Dendritic cell treated with granulocyte-macrophage colony-stimulating factor and Interleukin-4, amounts not matched to agents 40 ng/mL and 50 ng/mL, for 4 days (primary cell): ENCODE data around the gene JARID2.
"Not testable (repeated sequence)": the region's sequence is repeated elsewhere in the genome, so short reads cannot be mapped to it uniquely, and the experiment has no call there.

Source experiments
- H3K27ac Mint-ChIP-seq: one replicate; pipeline ENCODE4 v1.8.0; 2022; ENCODE audit warnings: mild to moderate bottlenecking, mixed read lengths
- H3K27me3 Mint-ChIP-seq: one replicate; pipeline ENCODE4 v1.8.0; 2022; ENCODE audit warnings: mild to moderate bottlenecking, mixed read lengths
- H3K36me3 Mint-ChIP-seq: one replicate; pipeline ENCODE4 v1.8.0; 2022; ENCODE audit warnings: low read depth, mixed read lengths
- H3K4me1 Mint-ChIP-seq: one replicate; pipeline ENCODE4 v1.8.0; 2022; ENCODE audit warnings: low read depth, mixed read lengths
- H3K4me3 Mint-ChIP-seq: one replicate; pipeline ENCODE4 v1.8.0; 2022; ENCODE audit warnings: mild to moderate bottlenecking, moderate library complexity, mixed read lengths
- H3K9me3 Mint-ChIP-seq: one replicate; pipeline ENCODE4 v1.8.0; 2022; ENCODE audit warnings: mixed read lengths
- intact Hi-C: fragments of 100-400 bp; cut with micrococcal nuclease; formaldehyde crosslinking; loops from one replicate; pipeline ENCODE4 v1.15.0; 2022

Gene JARID2

DNA sequence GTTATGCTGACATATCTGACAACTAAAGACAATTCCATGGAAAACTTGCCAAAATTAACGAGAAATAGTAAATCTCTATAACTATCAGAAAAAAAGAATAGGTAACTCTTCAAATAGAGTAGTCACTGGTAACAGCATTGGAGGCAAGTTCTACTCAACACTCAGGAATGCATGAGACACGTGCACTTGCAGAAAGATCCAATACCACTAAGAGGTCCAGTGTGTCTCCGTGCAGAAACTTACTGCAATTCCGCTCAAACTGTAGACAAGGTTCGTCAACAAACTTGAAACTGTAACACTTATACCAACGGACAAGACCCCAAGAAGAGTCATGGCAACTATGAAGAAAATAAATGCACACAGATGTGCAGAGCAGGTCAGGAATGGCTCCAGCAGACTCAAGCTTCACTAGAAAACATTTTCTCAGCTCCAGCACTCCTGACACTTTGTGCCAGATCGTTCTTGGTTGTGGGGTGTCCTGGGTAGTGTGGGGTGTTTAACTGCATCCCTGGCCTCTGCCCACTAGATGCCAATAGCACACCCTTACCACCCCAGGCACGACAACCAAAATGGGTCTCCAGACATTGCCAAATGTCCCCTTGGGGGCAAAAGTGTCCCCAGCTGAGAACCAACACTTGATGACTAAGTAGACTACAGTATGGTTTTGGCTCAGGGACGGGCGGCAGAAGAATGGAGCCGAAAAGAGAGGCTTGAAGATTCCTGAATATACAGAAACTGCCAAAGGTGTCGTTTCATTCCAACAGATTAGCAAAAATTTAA is 282.2 kb downstream of the JARID2 start:
- no peaks in the 10 kb centered on the region for H3K27me3 Mint-ChIP-seq
- H3K4me3 Mint-ChIP-seq, result no peak overlapping the region
- H3K9me3 Mint-ChIP-seq, result no peaks in the 10 kb centered on the region
- intact Hi-C loops, result no loop called here
- H3K27ac Mint-ChIP-seq, result no peak overlapping the region
- peaks cover 94% of the 10 kb centered on the region for H3K36me3 Mint-ChIP-seq
- H3K4me1 Mint-ChIP-seq, result peaks cover 4% of the 10 kb centered on the region

DNA sequence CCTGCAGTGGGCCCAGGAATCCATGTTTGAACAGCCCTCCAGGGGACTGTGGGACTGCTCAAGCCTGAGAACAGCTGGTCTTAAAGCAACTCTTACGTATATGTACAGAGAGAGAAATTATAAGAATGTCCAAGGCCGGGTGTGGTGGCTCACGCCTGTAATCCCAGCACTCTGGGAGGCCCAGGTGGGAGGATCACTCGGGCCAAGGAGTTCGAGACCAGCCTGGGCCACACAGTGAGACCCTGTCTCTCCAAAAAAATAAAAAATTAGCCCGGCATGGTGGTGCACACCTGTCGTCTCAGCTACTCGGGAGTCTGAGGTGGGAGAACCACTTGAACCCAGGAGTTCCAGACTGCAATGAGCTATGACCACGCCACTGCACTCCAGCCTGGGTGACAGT is 283.0 kb downstream of the JARID2 start:
- Mint-ChIP-seq H3K4me1 (peaks cover 7% of the 10 kb centered on the region), H3K36me3 (peaks cover 94% of the 10 kb centered on the region)
- intact Hi-C loops, result no loop called here

DNA sequence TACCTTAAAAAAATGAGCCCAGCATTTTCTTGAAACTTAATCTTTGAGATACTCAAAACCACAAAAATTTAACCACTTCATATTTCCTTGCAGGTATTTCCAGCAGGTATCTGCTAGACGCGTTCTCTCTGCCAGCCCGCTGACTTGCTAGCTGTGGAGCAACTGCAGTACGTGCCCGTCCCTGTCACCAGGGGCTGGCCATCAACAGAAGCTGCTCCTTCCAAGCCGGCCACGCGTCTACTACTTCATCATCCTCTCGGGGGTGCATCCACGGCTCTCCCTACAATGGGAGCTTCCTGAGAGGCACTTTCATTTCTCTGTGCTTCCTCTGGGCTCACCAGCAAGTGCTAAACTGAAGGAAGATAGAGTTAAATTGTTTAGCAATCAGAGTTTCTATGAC is 284.5 kb downstream of the JARID2 start:
- Mint-ChIP-seq H3K27ac (peak overlapping the region; percentile 8), H3K36me3 (peaks cover 80% of the 10 kb centered on the region), H3K9me3 (no peaks in the 10 kb centered on the region), H3K27me3 (no peaks in the 10 kb centered on the region), H3K4me3 (no peak overlapping the region), H3K4me1 (peaks cover 19% of the 10 kb centered on the region)
- intact Hi-C loops, result no loop called here

More for the DNA sequence above, 283.0 kb downstream of the JARID2 start:
- H3K4me3 Mint-ChIP-seq, result no peak overlapping the region
- no peaks in the 10 kb centered on the region for H3K9me3 Mint-ChIP-seq
- H3K27me3 Mint-ChIP-seq, result no peaks in the 10 kb centered on the region
- no peak overlapping the region for H3K27ac Mint-ChIP-seq

DNA sequence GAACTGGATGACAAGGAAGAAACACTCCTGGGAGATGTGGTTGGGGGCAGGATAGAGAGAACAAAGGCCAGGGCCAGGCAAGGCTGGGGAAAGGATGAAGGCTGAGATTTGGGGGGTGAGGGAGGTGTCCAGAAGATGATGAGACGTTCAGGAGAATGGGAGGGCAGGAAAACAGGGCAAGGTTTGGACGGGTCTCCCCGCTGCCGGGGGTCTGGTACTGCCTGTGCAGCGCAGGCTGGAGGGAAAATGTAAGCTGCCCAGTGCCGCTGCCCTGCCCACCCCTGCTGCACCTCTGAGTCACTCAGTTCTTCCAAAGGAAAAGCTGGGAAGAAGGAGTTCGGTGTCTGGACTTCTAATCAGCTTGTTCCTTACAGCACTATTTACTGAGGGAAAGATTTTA is 286.1 kb downstream of the JARID2 start:
- no peak overlapping the region for H3K27ac Mint-ChIP-seq
- intact Hi-C loops, result no loop called here
- H3K4me1 Mint-ChIP-seq, result peaks cover 29% of the 10 kb centered on the region
- H3K27me3 Mint-ChIP-seq, result no peaks in the 10 kb centered on the region
- peaks cover 1% of the 10 kb centered on the region for H3K9me3 Mint-ChIP-seq
- H3K4me3 Mint-ChIP-seq, result no peak overlapping the region
- H3K36me3 Mint-ChIP-seq, result peaks cover 68% of the 10 kb centered on the region

DNA sequence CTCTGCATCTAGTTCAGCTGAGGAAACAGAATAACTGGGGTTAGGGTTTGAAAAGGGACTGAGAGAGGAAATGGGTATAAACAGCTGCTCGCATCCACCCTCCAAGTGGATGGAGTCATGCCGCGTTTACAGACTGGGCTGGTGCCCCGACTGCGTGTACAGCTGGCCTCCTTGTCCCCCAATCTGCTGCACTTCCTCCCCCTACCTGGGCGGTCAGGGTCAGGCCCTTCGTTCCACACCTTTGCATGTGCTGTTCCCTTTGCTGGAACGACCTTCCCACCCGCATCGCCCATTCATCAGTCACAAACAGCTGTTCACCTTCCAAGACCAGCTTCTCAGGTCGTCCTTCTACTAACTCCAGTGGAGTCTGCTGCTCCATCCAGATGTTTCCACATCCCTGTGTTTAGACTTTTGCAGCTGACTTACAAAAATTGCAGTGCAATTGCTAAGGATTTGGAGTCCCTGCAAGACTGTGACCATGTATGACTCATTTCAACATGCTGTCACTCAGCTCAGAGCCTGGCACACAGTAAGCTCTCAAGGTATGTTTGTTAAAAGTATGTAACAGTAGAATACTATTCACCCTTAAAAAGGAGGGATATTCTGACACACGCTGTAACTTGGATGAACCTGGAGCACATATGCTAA is 287.6 kb downstream of the JARID2 start:
- Mint-ChIP-seq H3K4me3 (no peak overlapping the region), H3K9me3 (peaks cover 13% of the 10 kb centered on the region), H3K36me3 (peaks cover 69% of the 10 kb centered on the region), H3K4me1 (peaks cover 38% of the 10 kb centered on the region), H3K27me3 (no peaks in the 10 kb centered on the region), H3K27ac (peak overlapping the region; percentile 60)
- intact Hi-C loops, result no loop called here

DNA sequence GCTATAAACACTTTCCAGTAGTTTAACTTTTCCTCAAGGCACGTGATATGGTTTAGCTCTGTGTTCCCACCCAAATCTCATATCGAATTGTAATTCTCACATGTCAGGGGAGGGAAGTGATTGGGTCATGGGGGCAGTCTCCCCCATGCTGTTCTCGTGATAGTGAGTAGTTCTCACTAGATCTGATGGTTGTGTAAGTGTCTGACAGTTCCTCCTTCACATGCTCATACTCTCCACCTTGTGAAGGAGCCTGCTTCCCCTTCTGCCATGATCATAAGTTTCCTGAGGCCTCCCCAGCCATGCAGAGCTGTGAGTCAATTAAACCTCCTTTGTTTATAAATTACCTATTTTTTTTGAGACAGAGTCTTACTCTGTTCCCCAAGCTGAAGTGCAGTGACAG is 289.1 kb downstream of the JARID2 start:
- intact Hi-C loops, result no loop called here
- Mint-ChIP-seq H3K4me3 (no peak overlapping the region), H3K36me3 (peaks cover 54% of the 10 kb centered on the region), H3K27ac (peak overlapping the region; percentile 55), H3K27me3 (no peaks in the 10 kb centered on the region), H3K4me1 (peaks cover 48% of the 10 kb centered on the region), H3K9me3 (peaks cover 13% of the 10 kb centered on the region)

DNA sequence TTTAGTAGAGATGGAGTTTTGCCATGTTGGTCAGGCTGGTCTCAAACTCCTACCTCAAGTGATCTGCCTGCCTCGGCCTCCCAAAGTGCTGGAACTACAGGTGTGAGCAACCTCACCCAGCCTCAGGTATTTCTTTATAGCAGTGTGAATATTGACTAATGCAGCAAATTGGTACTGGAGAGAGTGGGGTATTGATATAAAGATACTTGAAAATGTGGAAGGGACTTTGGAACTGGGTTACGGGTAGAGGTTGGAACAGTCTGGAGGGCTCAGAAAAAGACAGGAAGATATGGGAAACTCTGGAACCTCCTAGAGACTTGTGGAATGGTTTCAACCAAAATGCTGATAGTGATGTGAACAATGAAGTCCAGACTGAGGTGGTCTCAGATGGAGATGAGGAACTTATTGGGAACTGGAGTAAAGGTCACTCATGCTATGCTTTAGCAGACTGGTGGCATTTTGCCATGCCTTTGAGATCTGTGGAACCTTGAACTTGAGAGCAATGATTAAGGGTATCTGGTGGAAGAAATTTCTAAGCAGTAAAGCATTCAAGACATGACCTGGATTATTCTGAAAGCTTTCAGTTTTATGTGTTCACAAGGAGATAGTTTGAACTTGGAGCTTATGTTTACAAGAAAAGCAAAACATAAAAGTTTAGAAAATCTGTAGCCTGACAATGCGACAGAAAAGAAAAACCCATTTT is 289.8 kb downstream of the JARID2 start:
- intact Hi-C loops, result no loop called here
- no peaks in the 10 kb centered on the region for H3K27me3 Mint-ChIP-seq
- H3K4me1 Mint-ChIP-seq, result peaks cover 48% of the 10 kb centered on the region
- H3K27ac Mint-ChIP-seq, result peak overlapping the region; percentile 55
- H3K36me3 Mint-ChIP-seq, result peaks cover 48% of the 10 kb centered on the region
- peaks cover 13% of the 10 kb centered on the region for H3K9me3 Mint-ChIP-seq
- H3K4me3 Mint-ChIP-seq, result no peak overlapping the region

DNA sequence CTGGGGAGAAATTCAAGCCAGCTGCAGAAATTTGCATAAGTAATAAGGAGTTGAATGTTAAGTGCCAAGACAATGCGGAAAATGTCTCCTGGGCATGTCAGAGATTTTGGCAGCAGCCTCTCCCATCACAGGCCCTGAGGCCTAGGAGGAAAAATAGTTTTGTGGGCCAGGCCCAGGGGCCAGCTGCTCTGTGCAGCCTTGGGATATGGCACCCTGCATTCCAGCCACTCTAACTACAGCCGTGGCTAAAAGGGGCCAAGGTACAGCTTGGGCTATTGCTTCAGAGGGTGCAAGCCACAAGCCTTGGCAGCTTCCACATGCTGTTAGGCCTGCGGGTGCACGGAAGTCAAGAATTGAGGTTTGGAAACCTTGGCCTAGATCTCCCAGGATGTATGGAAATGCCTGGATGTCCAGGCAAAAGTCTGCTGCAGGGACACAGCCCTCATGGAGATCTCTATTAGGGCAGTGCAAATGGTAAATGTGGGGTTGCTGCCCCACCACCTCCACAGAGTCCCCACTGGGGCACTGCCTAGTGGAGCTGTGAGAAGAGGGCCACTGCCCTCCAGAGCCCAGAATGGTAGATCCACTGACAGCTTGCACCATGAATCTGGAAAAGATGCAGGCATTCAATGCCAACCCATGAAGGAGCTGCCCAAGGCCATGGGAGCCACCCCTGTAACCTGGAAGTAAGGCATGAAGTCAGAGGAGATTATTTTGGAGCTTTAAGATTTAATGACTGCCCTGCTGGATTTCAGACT is 290.5 kb downstream of the JARID2 start:
- Mint-ChIP-seq H3K9me3 (peaks cover 13% of the 10 kb centered on the region), H3K27me3 (no peaks in the 10 kb centered on the region), H3K36me3 (peaks cover 40% of the 10 kb centered on the region), H3K27ac (no peak overlapping the region), H3K4me1 (peaks cover 54% of the 10 kb centered on the region), H3K4me3 (no peak overlapping the region)
- intact Hi-C loops, result no loop called here

DNA sequence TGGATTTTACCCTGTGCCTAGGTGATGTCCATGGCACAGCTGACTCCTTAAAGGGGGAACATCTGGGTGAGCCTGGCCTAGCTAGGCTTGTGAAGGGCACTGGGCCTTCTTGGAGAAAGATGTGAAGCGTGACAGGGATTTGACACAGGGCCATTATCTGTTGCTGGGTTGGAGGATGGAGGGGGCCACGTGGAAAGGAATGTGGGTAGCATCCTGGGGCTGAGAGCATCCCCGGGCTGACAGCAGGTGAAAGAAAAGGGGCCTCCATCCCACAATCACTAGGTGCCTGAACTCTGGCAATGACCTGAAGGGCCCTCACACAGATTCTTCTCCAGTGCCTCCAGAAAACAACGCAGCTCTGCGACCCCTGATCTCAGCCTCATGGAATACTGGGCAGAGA is 292.2 kb downstream of the JARID2 start:
- H3K36me3 Mint-ChIP-seq, result peaks cover 23% of the 10 kb centered on the region
- H3K4me3 Mint-ChIP-seq, result no peak overlapping the region
- peaks cover 13% of the 10 kb centered on the region for H3K9me3 Mint-ChIP-seq
- H3K27ac Mint-ChIP-seq, result no peak overlapping the region
- intact Hi-C loops, result no loop called here
- no peaks in the 10 kb centered on the region for H3K27me3 Mint-ChIP-seq
- H3K4me1 Mint-ChIP-seq, result peaks cover 56% of the 10 kb centered on the region

DNA sequence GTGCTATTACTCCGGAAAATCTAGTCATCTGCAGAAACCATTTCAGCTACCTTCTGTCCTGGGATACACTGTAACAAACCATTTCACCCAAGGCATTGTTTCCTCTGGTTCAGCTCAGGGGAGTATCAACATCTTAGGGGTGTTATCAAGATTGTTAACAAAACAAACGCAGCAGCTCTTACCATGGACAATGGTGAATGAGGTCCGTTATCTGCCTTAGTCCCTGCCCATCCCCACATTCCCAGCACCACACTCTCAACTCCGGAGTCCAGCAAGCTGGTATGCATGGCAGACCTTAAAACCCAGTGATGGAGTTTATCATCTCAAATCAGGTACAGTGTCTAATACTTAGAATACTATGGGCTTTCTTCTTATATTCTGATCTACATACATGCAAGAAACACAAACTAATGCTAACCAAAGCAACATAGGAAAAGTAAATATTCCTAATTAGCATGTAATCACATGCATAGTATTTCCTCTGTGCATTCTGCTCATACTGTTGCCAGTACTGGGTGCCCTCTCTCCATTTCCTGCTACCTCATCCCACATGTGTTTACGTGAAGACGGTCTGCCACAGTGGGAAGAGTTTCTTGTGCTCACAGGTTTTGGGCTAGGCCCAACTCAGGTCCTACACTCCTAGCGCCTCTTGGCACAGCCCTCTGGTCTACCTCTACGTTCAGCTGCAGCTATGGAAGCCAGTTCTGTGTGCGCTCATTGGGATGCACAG is 293.1 kb downstream of the JARID2 start:
- H3K4me3 Mint-ChIP-seq, result no peak overlapping the region
- H3K4me1 Mint-ChIP-seq, result peaks cover 56% of the 10 kb centered on the region
- no peaks in the 10 kb centered on the region for H3K27me3 Mint-ChIP-seq
- peaks cover 18% of the 10 kb centered on the region for H3K36me3 Mint-ChIP-seq
- H3K27ac Mint-ChIP-seq, result no peak overlapping the region
- H3K9me3 Mint-ChIP-seq, result peaks cover 21% of the 10 kb centered on the region
- intact Hi-C loops, result no loop called here

DNA sequence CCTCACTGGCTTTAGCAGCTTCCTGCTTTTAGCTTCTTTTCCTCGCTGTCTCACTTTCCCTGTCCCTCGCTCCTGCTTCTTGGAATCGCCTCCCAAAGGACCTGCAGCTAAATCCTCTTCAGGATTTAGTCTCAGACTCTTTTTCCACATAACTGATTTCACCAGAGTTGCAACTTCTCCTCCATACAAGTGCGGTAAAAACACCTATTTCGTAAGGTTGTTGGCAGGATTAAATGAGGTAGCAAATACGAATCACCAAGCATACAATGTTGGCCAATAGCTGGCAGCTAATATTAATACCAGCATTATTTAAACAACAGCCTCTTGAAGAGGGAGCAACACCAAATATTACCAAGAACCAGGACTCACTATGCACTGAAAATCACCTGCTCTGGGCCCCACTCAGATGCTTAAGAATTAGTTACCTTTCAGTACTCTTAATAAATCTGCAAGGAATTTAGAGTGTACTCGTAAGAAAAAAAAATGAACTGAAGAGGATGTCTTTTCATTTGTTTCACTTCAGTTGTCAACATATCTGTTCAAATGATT is 293.9 kb downstream of the JARID2 start:
- peaks cover 27% of the 10 kb centered on the region for H3K9me3 Mint-ChIP-seq
- intact Hi-C loops, result no loop called here
- H3K4me1 Mint-ChIP-seq, result peaks cover 52% of the 10 kb centered on the region
- no peaks in the 10 kb centered on the region for H3K27me3 Mint-ChIP-seq
- peaks cover 25% of the 10 kb centered on the region for H3K36me3 Mint-ChIP-seq
- H3K27ac Mint-ChIP-seq, result no peak overlapping the region
- no peak overlapping the region for H3K4me3 Mint-ChIP-seq

DNA sequence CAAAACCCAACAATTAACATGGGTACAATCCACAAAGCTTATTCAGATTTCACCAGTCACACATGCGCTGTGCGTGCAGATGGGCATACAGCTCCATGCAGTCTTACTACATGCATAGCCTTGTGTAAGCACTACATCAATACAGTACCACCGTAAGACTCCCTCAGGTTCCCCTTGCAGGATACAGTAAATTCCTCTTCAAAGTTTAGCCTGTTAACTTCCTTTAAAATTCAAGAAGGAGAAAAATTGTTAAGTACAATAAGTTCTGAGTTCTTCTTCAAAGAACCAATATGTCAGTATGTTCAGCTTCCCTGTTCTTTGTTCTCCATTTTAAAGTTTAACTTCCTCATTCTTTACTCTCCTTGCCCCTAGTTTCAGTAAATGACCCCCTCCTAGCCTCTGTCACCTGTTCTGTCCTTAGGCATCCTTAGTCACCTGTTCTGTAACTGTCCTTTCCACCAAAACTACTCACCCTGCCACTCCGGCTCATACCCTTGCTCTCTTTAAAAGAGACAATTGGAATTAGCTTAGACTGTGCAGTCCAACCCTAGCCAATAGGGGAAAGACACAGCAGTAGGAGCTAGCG is 297.6 kb downstream of the JARID2 start:
- Mint-ChIP-seq H3K27ac (peak overlapping the region; percentile 75), H3K9me3 (peaks cover 14% of the 10 kb centered on the region), H3K4me1 (peaks cover 30% of the 10 kb centered on the region), H3K36me3 (peaks cover 11% of the 10 kb centered on the region)
- H3K4me3 Mint-ChIP-seq, H3K27me3 Mint-ChIP-seq, intact Hi-C loops: not testable (repeated sequence)
